MM.1S (cell line): ENCODE measurements around the gene SNRNP40.
A peak's percentile ranks its signal among the peaks of the same experiment; 100 is the strongest.

Experiments
- DNase-seq: peaks from one replicate; pipeline ENCODE4 v3.0.0-alpha.2; 2015
- H2AFZ ChIP-seq: fragments of 300-600 bp; sonication (generic); 2 replicates; pipeline ENCODE4 v1.6.0; 2016; ENCODE audit warnings: antibody characterized with exemption, low read length
- H3F3A ChIP-seq: fragments of 300-600 bp; sonication (generic); 2 replicates; pipeline ENCODE4 v1.6.1; 2016; ENCODE audit warnings: mild to moderate bottlenecking, antibody characterized with exemption, low read length, moderate library complexity, mixed read lengths; ENCODE audit not compliant: insufficient read depth
- H3K27ac ChIP-seq: fragments of 300-600 bp; sonication (generic); 2 replicates; pipeline ENCODE4 v1.5.1; 2016; ENCODE audit warnings: mild to moderate bottlenecking, low read length
- H3K27me3 ChIP-seq: fragments of 300-600 bp; sonication (generic); replicated peaks from 2 replicates; pipeline ENCODE4 v1.6.0; 2016; ENCODE audit warnings: low read length; ENCODE audit not compliant: insufficient read depth
- H3K36me3 ChIP-seq: fragments of 300-600 bp; sonication (generic); replicated peaks from 2 replicates; pipeline ENCODE4 v1.6.1; 2016; ENCODE audit warnings: mild to moderate bottlenecking, low read length, mixed read lengths; ENCODE audit not compliant: insufficient read depth
- H3K4me1 ChIP-seq: fragments of 300-600 bp; sonication (generic); 2 replicates; pipeline ENCODE4 v1.6.1; 2016; ENCODE audit warnings: low read length, mixed read lengths
- H3K4me2 ChIP-seq: fragments of 300-600 bp; sonication (generic); 2 replicates; pipeline ENCODE4 v1.6.0; 2016; ENCODE audit warnings: low read depth, low read length
- H3K4me3 ChIP-seq: fragments of 300-600 bp; sonication (generic); 2 replicates; pipeline ENCODE4 v1.5.1; 2016; ENCODE audit warnings: low read length, mixed read lengths
- H3K79me2 ChIP-seq: fragments of 300-600 bp; sonication (generic); 2 replicates; pipeline ENCODE4 v1.6.1; 2016; ENCODE audit warnings: mixed run types, low read length, mixed read lengths
- H3K9ac ChIP-seq: fragments of 300-600 bp; sonication (generic); 2 replicates; pipeline ENCODE4 v1.6.1; 2016; ENCODE audit warnings: low read length, mixed read lengths
- H3K9me2 ChIP-seq: fragments of 300-600 bp; sonication (generic); replicated peaks from 2 replicates; pipeline ENCODE4 v1.6.1; 2016; ENCODE audit warnings: mild to moderate bottlenecking, low read length, mixed read lengths; ENCODE audit not compliant: insufficient read depth
- H3K9me3 ChIP-seq: fragments of 300-600 bp; sonication (generic); replicated peaks from 2 replicates; pipeline ENCODE4 v1.6.1; 2016; ENCODE audit warnings: mild to moderate bottlenecking, low read length, mixed read lengths; ENCODE audit not compliant: insufficient read depth
- H4K20me1 ChIP-seq: fragments of 300-600 bp; sonication (generic); 2 replicates; pipeline ENCODE4 v1.6.1; 2016; ENCODE audit warnings: mild to moderate bottlenecking, low read length, moderate library complexity, mixed read lengths; ENCODE audit not compliant: insufficient read depth
- EZH2 ChIP-seq: fragments of 300-600 bp; sonication (generic); optimal IDR thresholded peaks from 2 replicates; pipeline ENCODE3; 2017; ENCODE audit warnings: low read depth, mild to moderate bottlenecking, antibody characterized with exemption, low read length, mixed read lengths
- EZH2phosphoT487 ChIP-seq: fragments of 300-600 bp; sonication (generic); IDR thresholded peaks from 2 replicates; pipeline ENCODE4 v1.6.1; 2018; ENCODE audit warnings: antibody characterized with exemption, low read length
- TF ChIP-seq, protein P1 (sequence below): fragments of 300-600 bp; sonication (generic); IDR thresholded peaks from 2 replicates; pipeline ENCODE4 v1.5.1; 2016; ENCODE audit warnings: antibody characterized with exemption, low read length, mixed read lengths

SNRNP40 gene

GRCh38 chr1:31336687-31337467 lies 40.3 kb upstream of the SNRNP40 start:
- TF ChIP-seq, protein P1, sequence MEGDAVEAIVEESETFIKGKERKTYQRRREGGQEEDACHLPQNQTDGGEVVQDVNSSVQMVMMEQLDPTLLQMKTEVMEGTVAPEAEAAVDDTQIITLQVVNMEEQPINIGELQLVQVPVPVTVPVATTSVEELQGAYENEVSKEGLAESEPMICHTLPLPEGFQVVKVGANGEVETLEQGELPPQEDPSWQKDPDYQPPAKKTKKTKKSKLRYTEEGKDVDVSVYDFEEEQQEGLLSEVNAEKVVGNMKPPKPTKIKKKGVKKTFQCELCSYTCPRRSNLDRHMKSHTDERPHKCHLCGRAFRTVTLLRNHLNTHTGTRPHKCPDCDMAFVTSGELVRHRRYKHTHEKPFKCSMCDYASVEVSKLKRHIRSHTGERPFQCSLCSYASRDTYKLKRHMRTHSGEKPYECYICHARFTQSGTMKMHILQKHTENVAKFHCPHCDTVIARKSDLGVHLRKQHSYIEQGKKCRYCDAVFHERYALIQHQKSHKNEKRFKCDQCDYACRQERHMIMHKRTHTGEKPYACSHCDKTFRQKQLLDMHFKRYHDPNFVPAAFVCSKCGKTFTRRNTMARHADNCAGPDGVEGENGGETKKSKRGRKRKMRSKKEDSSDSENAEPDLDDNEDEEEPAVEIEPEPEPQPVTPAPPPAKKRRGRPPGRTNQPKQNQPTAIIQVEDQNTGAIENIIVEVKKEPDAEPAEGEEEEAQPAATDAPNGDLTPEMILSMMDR, result no peak
- no peak for TF ChIP-seq EZH2phosphoT487
- no peak for TF ChIP-seq EZH2
- no peak for DNase-seq
- H3K9me3 ChIP-seq, result no peaks in the 10 kb centered on the region
- no peaks in the 10 kb centered on the region for H3K9me2 ChIP-seq
- no peaks in the 10 kb centered on the region for H3K4me1 ChIP-seq
- H2AFZ ChIP-seq, result no peak overlapping the region
- H3K4me2 ChIP-seq, result no peak overlapping the region
- no peak overlapping the region for H3K9ac ChIP-seq
- H3K27ac ChIP-seq, result no peak overlapping the region
- H3K27me3 ChIP-seq, result no peaks in the 10 kb centered on the region
- no peaks in the 10 kb centered on the region for H3K79me2 ChIP-seq
- no peak overlapping the region for H3K4me3 ChIP-seq
- no peaks in the 10 kb centered on the region for H3K36me3 ChIP-seq
- no peaks in the 10 kb centered on the region for H4K20me1 ChIP-seq
- no peaks in the 10 kb centered on the region for H3F3A ChIP-seq

GRCh38 chr1:31335007-31335406 lies 38.4 kb upstream of the SNRNP40 start:
- no peaks in the 10 kb centered on the region for H3K79me2 ChIP-seq
- no peak overlapping the region for H3K4me2 ChIP-seq
- no peak overlapping the region for H3K4me3 ChIP-seq
- no peak overlapping the region for H2AFZ ChIP-seq
- no peaks in the 10 kb centered on the region for H3K9me3 ChIP-seq
- H3K9ac ChIP-seq, result no peak overlapping the region
- TF ChIP-seq, protein P1, result peak; percentile 49
- TF ChIP-seq EZH2phosphoT487, result no peak
- H4K20me1 ChIP-seq, result no peaks in the 10 kb centered on the region
- no peaks in the 10 kb centered on the region for H3K36me3 ChIP-seq
- no peaks in the 10 kb centered on the region for H3K4me1 ChIP-seq
- no peaks in the 10 kb centered on the region for H3F3A ChIP-seq
- no peaks in the 10 kb centered on the region for H3K27me3 ChIP-seq
- peak; percentile 51 for DNase-seq
- no peak overlapping the region for H3K27ac ChIP-seq
- H3K9me2 ChIP-seq, result no peaks in the 10 kb centered on the region

GRCh38 chr1:31327381-31327780 lies 30.8 kb upstream of the SNRNP40 start:
- H2AFZ ChIP-seq, result no peak overlapping the region
- no peaks in the 10 kb centered on the region for H3K36me3 ChIP-seq
- no peaks in the 10 kb centered on the region for H3K9me3 ChIP-seq
- H3K4me1 ChIP-seq, result no peaks in the 10 kb centered on the region
- H3F3A ChIP-seq, result no peaks in the 10 kb centered on the region
- H3K9me2 ChIP-seq, result no peaks in the 10 kb centered on the region
- no peak overlapping the region for H3K4me3 ChIP-seq
- H3K4me2 ChIP-seq, result no peak overlapping the region
- H3K27me3 ChIP-seq, result no peaks in the 10 kb centered on the region
- H3K27ac ChIP-seq, result no peak overlapping the region
- H3K9ac ChIP-seq, result no peak overlapping the region
- no peaks in the 10 kb centered on the region for H4K20me1 ChIP-seq
- TF ChIP-seq, protein P1, result no peak
- no peak for TF ChIP-seq EZH2phosphoT487
- no peak for TF ChIP-seq EZH2
- DNase-seq, result no peak
- no peaks in the 10 kb centered on the region for H3K79me2 ChIP-seq
